Vagina (tissue), 2 donors: Measurements from ENCODE around the gene VENTX. TPM values are rescaled to one million over a fixed set of nuclear protein-coding genes. Genes with fewer than 3 reads are reported as not detected.

Experiments
- DNase-seq, 2 donors: peaks; one replicate each; pipeline ENCODE4 v3.0.0-alpha.2; 2017; ENCODE audit errors: extremely low spot score in 2 of 2
- H3K27ac ChIP-seq: fragments of 200-600 bp; sonication (generic); one replicate; pipeline ENCODE4 v1.5.1; 2019
- H3K27me3 ChIP-seq: fragments of 200-600 bp; sonication (generic); one replicate; pipeline ENCODE4 v1.5.1; 2019
- H3K36me3 ChIP-seq, 2 donors: fragments of 200-600 bp; sonication (generic); one replicate each; pipeline ENCODE4 v1.5.1; 2017 to 2019
- H3K4me1 ChIP-seq: fragments of 200-600 bp; sonication (generic); one replicate; pipeline ENCODE4 v1.5.1; 2019
- H3K4me3 ChIP-seq, 2 donors: fragments of 200-600 bp; sonication (generic); 1 replicate in 1 of 2; 2 replicates in 1 of 2; pipeline ENCODE4 v1.5.1; 2016 to 2019
- H3K9me3 ChIP-seq: fragments of 200-600 bp; sonication (generic); one replicate; pipeline ENCODE4 v1.5.1; 2019
- CTCF ChIP-seq, 3 experiments: fragments of 450-650 bp in 2 of 3; fragments of 200-600 bp in 1 of 3; sonication (generic) in 1 of 3; IDR thresholded peaks; one replicate each; pipeline ENCODE4 v1.5.1; 2017 to 2019; ENCODE audit warnings: antibody characterized with exemption in 3 of 3, mild to moderate bottlenecking in 2 of 3, moderate library complexity in 2 of 3
- POLR2A ChIP-seq, 2 donors: fragments of 450-650 bp; IDR thresholded peaks; one replicate each; pipeline ENCODE4 v1.6.1; 2017; ENCODE audit warnings: antibody characterized with exemption in 2 of 2, mild to moderate bottlenecking in 2 of 2, moderate library complexity in 2 of 2
- POLR2AphosphoS5 ChIP-seq, 2 donors: sonication (generic); formaldehyde crosslinking; IDR thresholded peaks; one replicate each; pipeline ENCODE4 v1.9.0; 2017; ENCODE audit warnings: antibody characterized with exemption in 2 of 2, mild to moderate bottlenecking in 2 of 2, low read depth in 1 of 2; ENCODE audit not compliant: insufficient read depth in 1 of 2
- intact Hi-C: fragments of 100-400 bp; cut with DNase I; formaldehyde crosslinking; loops from one replicate; pipeline ENCODE4 v1.15.1; 2023
- total RNA-seq: library from RNA; depleted of rRNA; stranded (reverse); fragments of >200 nt; gene quantifications from one replicate; pipeline ENCODE4 v1.2.3, GENCODE V29; 2016

VENTX gene
- 0.98 TPM for total RNA-seq

- no peak for DNase-seq
- H3K4me3 ChIP-seq = peak within 1 kb of the TSS; percentile 15 to 25
- no peak for TF ChIP-seq POLR2A (IDR thresholded peaks at IDR 0.05)
- no peak for TF ChIP-seq CTCF (IDR thresholded peaks at IDR 0.05)
- no peak for TF ChIP-seq POLR2AphosphoS5 (IDR thresholded peaks at IDR 0.05; ENCODE audit: insufficient read depth in 1 of 2, low read depth in 1 of 2)
- no peaks in the 10 kb centered on the region for H3K36me3 ChIP-seq
- intact Hi-C loops = no loop called here
- H3K27ac ChIP-seq = no peak within 1 kb of the TSS
- peaks cover 29% of the 10 kb centered on the region for H3K4me1 ChIP-seq
- peaks cover 18% of the 10 kb centered on the region for H3K27me3 ChIP-seq
- no peaks in the 10 kb centered on the region for H3K9me3 ChIP-seq
These were observed at the start of gene VENTX for GRCh38 chr10:133237588-133238465. Gene VENTX (plus strand): TSS chr10:133237855. CDS start chr10:133237915, 60 bp downstream.

- TF ChIP-seq POLR2AphosphoS5 (IDR thresholded peaks at IDR 0.05; ENCODE audit: insufficient read depth in 1 of 2, low read depth in 1 of 2) (no peak), CTCF (IDR thresholded peaks at IDR 0.05) (no peak), POLR2A (IDR thresholded peaks at IDR 0.05) (no peak)
- intact Hi-C loops = no loop called here
- no peak for DNase-seq
- Histone ChIP-seq H3K27me3 (no peaks in the 10 kb centered on the region), H3K4me1 (no peaks in the 10 kb centered on the region), H3K36me3 (no peaks in the 10 kb centered on the region), H3K4me3 (no peak overlapping the region), H3K9me3 (no peaks in the 10 kb centered on the region), H3K27ac (no peak overlapping the region)
These were observed 49.6 kb upstream of the VENTX start for GRCh38 chr10:133187906-133188681.

GRCh38 chr10:133189256-133189655 is 48.4 kb upstream of the VENTX start:
- intact Hi-C loops = no loop called here
- H3K27ac ChIP-seq = no peak overlapping the region
- DNase-seq = no peak
- H3K9me3 ChIP-seq = no peaks in the 10 kb centered on the region
- H3K27me3 ChIP-seq = no peaks in the 10 kb centered on the region
- TF ChIP-seq CTCF (IDR thresholded peaks at IDR 0.05) (no peak), POLR2AphosphoS5 (IDR thresholded peaks at IDR 0.05; ENCODE audit: insufficient read depth in 1 of 2, low read depth in 1 of 2) (no peak), POLR2A (IDR thresholded peaks at IDR 0.05) (no peak)
- no peaks in the 10 kb centered on the region for H3K36me3 ChIP-seq
- H3K4me1 ChIP-seq = no peaks in the 10 kb centered on the region
- no peak overlapping the region for H3K4me3 ChIP-seq

- intact Hi-C loops = no loop called here
- Histone ChIP-seq H3K27ac (no peak overlapping the region), H3K4me3 (no peak overlapping the region), H3K36me3 (no peaks in the 10 kb centered on the region), H3K9me3 (no peaks in the 10 kb centered on the region), H3K4me1 (no peaks in the 10 kb centered on the region), H3K27me3 (no peaks in the 10 kb centered on the region)
- TF ChIP-seq POLR2AphosphoS5 (IDR thresholded peaks at IDR 0.05; ENCODE audit: insufficient read depth in 1 of 2, low read depth in 1 of 2) (no peak), POLR2A (IDR thresholded peaks at IDR 0.05) (no peak), CTCF (IDR thresholded peaks at IDR 0.05) (no peak)
- no peak for DNase-seq
These were observed 47.9 kb upstream of the VENTX start for GRCh38 chr10:133189726-133190125.
